ENCODE measurements around the gene KRT82.

Gene KRT82

GRCh38 chr12:52380271-52380694, 25.9 kb downstream of the KRT82 start:
- DNase-seq, result no peak

GRCh38 chr12:52379536-52379935, 26.6 kb downstream of the KRT82 start:
- no peak for DNase-seq

GRCh38 chr12:52378091-52378490, 28.0 kb downstream of the KRT82 start:
- no peak for DNase-seq

- DNase-seq, result no peak
Observed at GRCh38 chr12:52377266-52377665, 28.9 kb downstream of the KRT82 start.

GRCh38 chr12:52372216-52373154, 33.6 kb downstream of the KRT82 start:
- DNase-seq, result peak; percentile 49

GRCh38 chr12:52371716-52372115, 34.4 kb downstream of the KRT82 start:
- DNase-seq, result no peak

- DNase-seq, result no peak
Observed at GRCh38 chr12:52370926-52371608, 35.1 kb downstream of the KRT82 start.

- no peak for DNase-seq
Observed at GRCh38 chr12:52369809-52370208, 36.3 kb downstream of the KRT82 start.

- DNase-seq, result no peak
Observed at GRCh38 chr12:52369211-52369610, 36.9 kb downstream of the KRT82 start.

- no peak for DNase-seq
Observed at GRCh38 chr12:52368508-52368907, 37.6 kb downstream of the KRT82 start.

GRCh38 chr12:52367876-52368275, 38.3 kb downstream of the KRT82 start:
- no peak for DNase-seq

- no peak for DNase-seq
Observed at GRCh38 chr12:52366738-52367485, 39.2 kb downstream of the KRT82 start, which contains the start of gene KRT85. Gene KRT85 (minus strand): TSS chr12:52367481. CDS start chr12:52367405, 76 bp downstream.

GRCh38 chr12:52364901-52365489, 41.1 kb downstream of the KRT82 start:
- no peak for DNase-seq

GRCh38 chr12:52364061-52364460, 42.1 kb downstream of the KRT82 start:
- no peak for DNase-seq

- DNase-seq, result no peak
Observed at GRCh38 chr12:52363111-52363679, 42.9 kb downstream of the KRT82 start.

- DNase-seq, result no peak
Observed at GRCh38 chr12:52362118-52362726, 43.9 kb downstream of the KRT82 start.

- no peak for DNase-seq
Observed at GRCh38 chr12:52361553-52361952, 44.6 kb downstream of the KRT82 start.

- no peak for DNase-seq
Observed at GRCh38 chr12:52360663-52361271, 45.4 kb downstream of the KRT82 start.

GRCh38 chr12:52360106-52360662, 46.0 kb downstream of the KRT82 start:
- no peak for DNase-seq

- DNase-seq, result no peak
Observed at GRCh38 chr12:52359621-52360061, 46.5 kb downstream of the KRT82 start.
